Measurements from ENCODE around the gene CFAP90.

The CFAP90 gene

GRCh38 chr5:7868773-7869473, 18.0 kb upstream of the CFAP90 start, which contains the start of the genes FASTKD3 and MTRR:
TSS of gene FASTKD3 (minus strand) at chr5:7869031. CDS start at chr5:7868083, 948 bp downstream.
TSS of gene MTRR (plus strand) at chr5:7869148. CDS start at chr5:7870795, 1,647 bp downstream.
- peaks cover 9 to 30% of the 10 kb centered on the region in 2 donors for H3K4me1 ChIP-seq (ENCODE audit: control insufficient read depth in 2 of 2, insufficient read depth in 2 of 2, low read length in 2 of 2)
- H3K27ac ChIP-seq (ENCODE audit: low read depth in 2 of 2, low read length in 2 of 2): peak within 1 kb of the TSS; percentile 68 to 81
- peaks cover 5 to 8% of the 10 kb centered on the region in 2 donors for H3K36me3 ChIP-seq (ENCODE audit: control insufficient read depth in 2 of 2, insufficient read depth in 2 of 2, low read length in 2 of 2)
- peak within 1 kb of the TSS; percentile 92 to 93 for H3K4me3 ChIP-seq (ENCODE audit: low read length in 2 of 2)
- no peaks in the 10 kb centered on the region for H3K27me3 ChIP-seq (ENCODE audit: control insufficient read depth in 2 of 2, insufficient read depth in 2 of 2, low read length in 2 of 2)
- H3K9me3 ChIP-seq (ENCODE audit: control insufficient read depth in 2 of 2, low read length in 2 of 2): no peaks in the 10 kb centered on the region
- H3K9ac ChIP-seq (ENCODE audit: low read depth in 1 of 2, low read length in 2 of 2): peak within 1 kb of the TSS; percentile 78 to 87

- Histone ChIP-seq H3K36me3 (ENCODE audit: control insufficient read depth in 2 of 2, insufficient read depth in 2 of 2, low read length in 2 of 2) (peaks cover 5 to 8% of the 10 kb centered on the region in 2 donors), H3K9ac (ENCODE audit: low read depth in 1 of 2, low read length in 2 of 2) (peak overlapping the region; percentile 78 to 87), H3K9me3 (ENCODE audit: control insufficient read depth in 2 of 2, low read length in 2 of 2) (no peaks in the 10 kb centered on the region), H3K4me1 (ENCODE audit: control insufficient read depth in 2 of 2, insufficient read depth in 2 of 2, low read length in 2 of 2) (peaks cover 9 to 30% of the 10 kb centered on the region in 2 donors), H3K27ac (ENCODE audit: low read depth in 2 of 2, low read length in 2 of 2) (peak overlapping the region in 1 of 2 donors; percentile 18), H3K4me3 (ENCODE audit: low read length in 2 of 2) (peak overlapping the region; percentile 92 to 93), H3K27me3 (ENCODE audit: control insufficient read depth in 2 of 2, insufficient read depth in 2 of 2, low read length in 2 of 2) (no peaks in the 10 kb centered on the region)
Observed at GRCh38 chr5:7868427-7868772, 17.5 kb upstream of the CFAP90 start.

- Histone ChIP-seq H3K4me3 (ENCODE audit: low read length in 2 of 2) (no peak overlapping the region), H3K27ac (ENCODE audit: low read depth in 2 of 2, low read length in 2 of 2) (no peak overlapping the region), H3K27me3 (ENCODE audit: control insufficient read depth in 2 of 2, insufficient read depth in 2 of 2, low read length in 2 of 2) (no peaks in the 10 kb centered on the region), H3K4me1 (ENCODE audit: control insufficient read depth in 2 of 2, insufficient read depth in 2 of 2, low read length in 2 of 2) (peaks cover 9 to 27% of the 10 kb centered on the region in 2 donors), H3K36me3 (ENCODE audit: control insufficient read depth in 2 of 2, insufficient read depth in 2 of 2, low read length in 2 of 2) (peaks cover 9 to 12% of the 10 kb centered on the region in 2 donors), H3K9me3 (ENCODE audit: control insufficient read depth in 2 of 2, low read length in 2 of 2) (no peaks in the 10 kb centered on the region), H3K9ac (ENCODE audit: low read depth in 1 of 2, low read length in 2 of 2) (no peak overlapping the region)
Observed at GRCh38 chr5:7867260-7867659, 16.3 kb upstream of the CFAP90 start.

- peaks cover 17 to 21% of the 10 kb centered on the region in 2 donors for H3K36me3 ChIP-seq (ENCODE audit: control insufficient read depth in 2 of 2, insufficient read depth in 2 of 2, low read length in 2 of 2)
Observed at GRCh38 chr5:7866196-7866595, 15.3 kb upstream of the CFAP90 start.

GRCh38 chr5:7857926-7858632, 7.1 kb upstream of the CFAP90 start:
- Histone ChIP-seq H3K4me1 (ENCODE audit: control insufficient read depth in 2 of 2, insufficient read depth in 2 of 2, low read length in 2 of 2) (no peaks in the 10 kb centered on the region), H3K27ac (ENCODE audit: low read depth in 2 of 2, low read length in 2 of 2) (no peak overlapping the region), H3K9me3 (ENCODE audit: control insufficient read depth in 2 of 2, low read length in 2 of 2) (no peaks in the 10 kb centered on the region), H3K36me3 (ENCODE audit: control insufficient read depth in 2 of 2, insufficient read depth in 2 of 2, low read length in 2 of 2) (peaks cover 21 to 39% of the 10 kb centered on the region in 2 donors), H3K4me3 (ENCODE audit: low read length in 2 of 2) (no peak overlapping the region), H3K9ac (ENCODE audit: low read depth in 1 of 2, low read length in 2 of 2) (no peak overlapping the region), H3K27me3 (ENCODE audit: control insufficient read depth in 2 of 2, insufficient read depth in 2 of 2, low read length in 2 of 2) (peaks cover 0 to 2% of the 10 kb centered on the region in 2 donors)

More at GRCh38 chr5:7866196-7866595, 15.3 kb upstream of the CFAP90 start:
- Histone ChIP-seq H3K9ac (ENCODE audit: low read depth in 1 of 2, low read length in 2 of 2) (no peak overlapping the region), H3K4me3 (ENCODE audit: low read length in 2 of 2) (no peak overlapping the region), H3K27ac (ENCODE audit: low read depth in 2 of 2, low read length in 2 of 2) (no peak overlapping the region), H3K27me3 (ENCODE audit: control insufficient read depth in 2 of 2, insufficient read depth in 2 of 2, low read length in 2 of 2) (no peaks in the 10 kb centered on the region), H3K4me1 (ENCODE audit: control insufficient read depth in 2 of 2, insufficient read depth in 2 of 2, low read length in 2 of 2) (peaks cover 6 to 21% of the 10 kb centered on the region in 2 donors), H3K9me3 (ENCODE audit: control insufficient read depth in 2 of 2, low read length in 2 of 2) (no peaks in the 10 kb centered on the region)

- Histone ChIP-seq H3K4me3 (ENCODE audit: low read length in 2 of 2) (no peak overlapping the region), H3K36me3 (ENCODE audit: control insufficient read depth in 2 of 2, insufficient read depth in 2 of 2, low read length in 2 of 2) (peaks cover 21 to 33% of the 10 kb centered on the region in 2 donors), H3K27me3 (ENCODE audit: control insufficient read depth in 2 of 2, insufficient read depth in 2 of 2, low read length in 2 of 2) (peaks cover 0 to 4% of the 10 kb centered on the region in 2 donors), H3K9ac (ENCODE audit: low read depth in 1 of 2, low read length in 2 of 2) (no peak overlapping the region), H3K27ac (ENCODE audit: low read depth in 2 of 2, low read length in 2 of 2) (no peak overlapping the region), H3K4me1 (ENCODE audit: control insufficient read depth in 2 of 2, insufficient read depth in 2 of 2, low read length in 2 of 2) (peaks cover 0 to 2% of the 10 kb centered on the region in 2 donors), H3K9me3 (ENCODE audit: control insufficient read depth in 2 of 2, low read length in 2 of 2) (no peaks in the 10 kb centered on the region)
Observed at GRCh38 chr5:7857361-7857760, 6.4 kb upstream of the CFAP90 start.

- Histone ChIP-seq H3K27me3 (ENCODE audit: control insufficient read depth in 2 of 2, insufficient read depth in 2 of 2, low read length in 2 of 2) (peaks cover 0 to 5% of the 10 kb centered on the region in 2 donors), H3K36me3 (ENCODE audit: control insufficient read depth in 2 of 2, insufficient read depth in 2 of 2, low read length in 2 of 2) (peaks cover 16 to 29% of the 10 kb centered on the region in 2 donors), H3K9ac (ENCODE audit: low read depth in 1 of 2, low read length in 2 of 2) (no peak overlapping the region), H3K9me3 (ENCODE audit: control insufficient read depth in 2 of 2, low read length in 2 of 2) (no peaks in the 10 kb centered on the region), H3K27ac (ENCODE audit: low read depth in 2 of 2, low read length in 2 of 2) (no peak overlapping the region), H3K4me3 (ENCODE audit: low read length in 2 of 2) (no peak overlapping the region), H3K4me1 (ENCODE audit: control insufficient read depth in 2 of 2, insufficient read depth in 2 of 2, low read length in 2 of 2) (peaks cover 0 to 3% of the 10 kb centered on the region in 2 donors)
Observed at GRCh38 chr5:7856855-7857254, 5.9 kb upstream of the CFAP90 start.

- no peak overlapping the region for H3K4me3 ChIP-seq (ENCODE audit: low read length in 2 of 2)
- peaks cover 0 to 3% of the 10 kb centered on the region in 2 donors for H3K4me1 ChIP-seq (ENCODE audit: control insufficient read depth in 2 of 2, insufficient read depth in 2 of 2, low read length in 2 of 2)
- H3K9me3 ChIP-seq (ENCODE audit: control insufficient read depth in 2 of 2, low read length in 2 of 2): no peaks in the 10 kb centered on the region
Observed at GRCh38 chr5:7855611-7856010, 4.7 kb upstream of the CFAP90 start.

GRCh38 chr5:7852988-7853387, 2.1 kb upstream of the CFAP90 start:
- Histone ChIP-seq H3K9ac (ENCODE audit: low read depth in 1 of 2, low read length in 2 of 2) (no peak overlapping the region), H3K27ac (ENCODE audit: low read depth in 2 of 2, low read length in 2 of 2) (no peak overlapping the region), H3K4me3 (ENCODE audit: low read length in 2 of 2) (no peak overlapping the region), H3K36me3 (ENCODE audit: control insufficient read depth in 2 of 2, insufficient read depth in 2 of 2, low read length in 2 of 2) (peaks cover 3 to 5% of the 10 kb centered on the region in 2 donors), H3K9me3 (ENCODE audit: control insufficient read depth in 2 of 2, low read length in 2 of 2) (no peaks in the 10 kb centered on the region), H3K4me1 (ENCODE audit: control insufficient read depth in 2 of 2, insufficient read depth in 2 of 2, low read length in 2 of 2) (peaks cover 7 to 8% of the 10 kb centered on the region in 2 donors), H3K27me3 (ENCODE audit: control insufficient read depth in 2 of 2, insufficient read depth in 2 of 2, low read length in 2 of 2) (peaks cover 19 to 23% of the 10 kb centered on the region in 2 donors)

More at GRCh38 chr5:7855611-7856010, 4.7 kb upstream of the CFAP90 start:
- H3K36me3 ChIP-seq (ENCODE audit: control insufficient read depth in 2 of 2, insufficient read depth in 2 of 2, low read length in 2 of 2): peaks cover 12 to 22% of the 10 kb centered on the region in 2 donors
- peaks cover 5 to 8% of the 10 kb centered on the region in 2 donors for H3K27me3 ChIP-seq (ENCODE audit: control insufficient read depth in 2 of 2, insufficient read depth in 2 of 2, low read length in 2 of 2)
- no peak overlapping the region for H3K9ac ChIP-seq (ENCODE audit: low read depth in 1 of 2, low read length in 2 of 2)
- no peak overlapping the region for H3K27ac ChIP-seq (ENCODE audit: low read depth in 2 of 2, low read length in 2 of 2)

GRCh38 chr5:7852542-7852941, 1.6 kb upstream of the CFAP90 start:
- Histone ChIP-seq H3K36me3 (ENCODE audit: control insufficient read depth in 2 of 2, insufficient read depth in 2 of 2, low read length in 2 of 2) (peaks cover under 1 to 1% of the 10 kb centered on the region in 2 donors), H3K9ac (ENCODE audit: low read depth in 1 of 2, low read length in 2 of 2) (no peak overlapping the region), H3K4me3 (ENCODE audit: low read length in 2 of 2) (no peak overlapping the region), H3K27me3 (ENCODE audit: control insufficient read depth in 2 of 2, insufficient read depth in 2 of 2, low read length in 2 of 2) (peaks cover 20 to 26% of the 10 kb centered on the region in 2 donors), H3K27ac (ENCODE audit: low read depth in 2 of 2, low read length in 2 of 2) (no peak overlapping the region), H3K9me3 (ENCODE audit: control insufficient read depth in 2 of 2, low read length in 2 of 2) (no peaks in the 10 kb centered on the region), H3K4me1 (ENCODE audit: control insufficient read depth in 2 of 2, insufficient read depth in 2 of 2, low read length in 2 of 2) (peaks cover 7 to 8% of the 10 kb centered on the region in 2 donors)

Data from mucosa of rectum (tissue), 2 donors.